GM19463 (cell line): Measurements from ENCODE around the gene WFDC1.

ENCODE experiments used
- ATAC-seq: cut with Tn5 transposase; IDR thresholded peaks from one replicate; pipeline ENCODE4 v1.9.1; 2021; ENCODE audit warnings: mild to moderate bottlenecking, moderate library complexity; ENCODE audit not compliant: unreplicated experiment

Gene WFDC1

GRCh38 chr16:84349862-84350684 is 55.4 kb downstream of the WFDC1 start:
- no peak for ATAC-seq

- no peak for ATAC-seq
Measured at GRCh38 chr16:84350685-84351400, 56.2 kb downstream of the WFDC1 start.

DNA sequence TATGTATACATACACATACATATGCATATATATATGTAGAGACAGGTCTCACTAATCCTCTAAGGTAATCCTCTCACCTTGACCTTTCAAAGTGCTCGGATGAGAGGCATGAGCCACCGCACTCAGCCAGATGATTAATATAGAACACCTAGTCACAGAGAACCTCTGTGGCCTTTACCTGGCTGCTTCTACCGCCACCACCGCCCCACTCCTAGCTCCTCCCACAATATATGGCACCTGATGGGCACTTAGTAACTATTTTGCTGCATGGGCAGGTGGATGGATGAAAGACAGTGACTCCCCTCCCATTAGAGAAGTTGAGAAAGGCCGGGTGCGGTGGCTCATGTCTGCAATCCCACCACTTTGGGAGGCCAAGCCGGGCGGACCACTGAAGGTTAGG is 57.0 kb downstream of the WFDC1 start:
- no peak for ATAC-seq

DNA sequence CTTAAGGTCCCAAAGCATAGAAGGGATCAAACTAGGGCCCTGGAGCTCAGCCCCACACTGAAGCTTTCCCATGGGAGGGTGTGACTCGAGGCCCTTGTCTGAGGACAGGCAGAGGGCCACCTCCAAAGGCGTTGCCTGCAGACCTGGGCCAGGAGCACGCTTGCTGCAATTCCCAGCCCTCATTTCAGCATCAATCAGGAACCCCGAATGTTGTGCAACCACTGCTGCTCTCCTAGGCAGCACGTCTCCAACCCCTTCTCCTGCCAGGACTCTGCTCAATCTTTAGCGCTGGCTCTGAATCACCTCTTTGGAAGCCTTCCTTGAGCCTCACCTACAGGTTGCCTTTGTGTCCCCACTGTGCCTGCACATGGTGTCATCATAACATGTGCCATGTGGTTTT is 59.6 kb downstream of the WFDC1 start:
- ATAC-seq, result no peak

DNA sequence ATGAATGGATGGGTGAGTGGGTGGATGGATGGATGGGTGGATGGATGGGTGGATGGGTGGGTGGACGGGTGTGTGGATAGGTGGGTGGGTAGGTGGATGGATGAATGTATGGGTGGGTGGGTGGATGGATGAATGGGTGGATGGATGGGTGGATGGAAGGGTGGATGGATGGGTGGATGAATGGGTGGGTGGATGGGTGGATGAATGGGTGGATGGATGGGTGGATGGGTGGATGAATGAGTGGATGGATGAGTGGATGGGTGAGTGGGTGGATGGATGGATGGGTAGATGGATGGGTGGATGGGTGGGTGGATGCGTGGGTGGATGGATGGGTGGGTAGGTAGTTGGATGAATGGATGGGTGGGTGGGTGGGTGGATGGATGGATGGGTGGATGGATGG is 60.5 kb downstream of the WFDC1 start:
- no peak for ATAC-seq

DNA sequence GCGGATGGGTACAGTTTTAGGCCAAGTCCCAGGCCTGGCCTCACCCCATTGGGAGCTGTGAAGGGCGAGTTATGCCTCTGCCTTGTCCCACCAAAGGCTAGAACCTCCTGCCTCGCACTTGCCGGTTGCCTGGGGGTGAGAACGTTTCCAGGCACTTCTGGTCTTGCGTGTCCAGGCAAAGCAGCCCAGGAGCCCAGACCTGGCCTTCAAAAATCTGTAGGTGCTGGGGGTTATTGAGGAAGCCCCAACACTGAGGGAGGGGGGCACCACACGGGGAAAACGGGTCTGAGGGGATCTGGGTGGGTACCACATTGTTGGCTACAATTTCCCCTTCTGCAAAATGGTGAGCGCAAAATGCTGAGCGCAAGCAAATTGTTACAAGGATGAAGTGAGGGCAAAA is 61.5 kb downstream of the WFDC1 start:
- ATAC-seq, result no peak

GRCh38 chr16:84356591-84357116 is 62.0 kb downstream of the WFDC1 start:
- no peak for ATAC-seq

DNA sequence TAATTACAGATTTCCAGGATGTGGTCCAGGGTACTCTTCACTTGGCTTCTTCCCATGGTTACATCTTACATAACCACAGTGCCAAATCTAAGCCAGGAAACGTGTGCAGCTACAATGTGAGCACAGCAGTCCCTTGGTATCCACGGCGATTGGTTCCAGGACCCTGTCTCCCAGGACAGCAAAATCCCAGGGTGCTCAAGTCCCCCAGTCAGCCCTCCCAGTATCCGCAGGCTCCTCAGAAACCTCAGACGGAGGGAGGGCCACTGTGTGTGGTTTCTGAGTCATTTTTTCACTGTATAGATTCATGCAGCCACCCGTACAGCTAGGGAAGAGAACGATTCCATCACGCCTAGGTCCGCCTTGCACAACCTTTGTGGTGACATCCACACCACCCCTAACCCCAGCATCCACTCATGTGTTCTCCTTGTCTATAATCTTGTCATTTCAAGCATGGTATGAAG is 62.5 kb downstream of the WFDC1 start:
- ATAC-seq, result no peak

DNA sequence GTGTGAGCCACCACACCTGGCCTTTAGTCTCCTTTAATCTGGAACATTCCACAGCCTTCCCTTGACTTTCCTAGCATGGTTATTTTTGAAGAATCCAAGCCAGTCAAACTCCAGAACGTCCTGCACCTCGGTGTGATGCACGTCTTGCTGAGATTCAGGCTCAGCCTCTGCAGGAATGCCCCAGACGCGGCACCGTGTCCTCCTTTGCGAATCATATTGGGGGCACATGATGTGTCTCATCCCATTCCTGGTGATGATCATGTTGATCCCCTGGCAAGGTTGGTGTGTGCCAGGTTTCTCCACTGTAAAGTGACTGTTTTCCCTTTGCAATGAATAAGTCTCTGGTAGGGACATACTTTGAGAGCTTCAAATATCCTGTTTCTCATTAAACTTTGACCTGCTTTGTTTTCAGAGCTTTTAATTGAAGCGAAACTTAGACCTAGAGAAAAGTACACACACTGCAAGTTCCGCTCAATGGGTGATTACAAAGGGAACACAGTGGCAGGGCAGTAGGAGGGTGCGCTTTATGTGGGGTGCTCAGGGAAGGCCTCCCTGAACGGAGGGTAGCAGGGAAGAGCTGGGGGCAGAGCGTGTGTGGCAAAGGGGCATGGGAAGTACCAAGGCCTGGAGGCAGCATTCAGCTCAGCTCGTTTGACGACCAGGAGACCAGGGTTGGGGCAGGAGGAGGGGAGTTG is 64.1 kb downstream of the WFDC1 start:
- ATAC-seq, result no peak

DNA sequence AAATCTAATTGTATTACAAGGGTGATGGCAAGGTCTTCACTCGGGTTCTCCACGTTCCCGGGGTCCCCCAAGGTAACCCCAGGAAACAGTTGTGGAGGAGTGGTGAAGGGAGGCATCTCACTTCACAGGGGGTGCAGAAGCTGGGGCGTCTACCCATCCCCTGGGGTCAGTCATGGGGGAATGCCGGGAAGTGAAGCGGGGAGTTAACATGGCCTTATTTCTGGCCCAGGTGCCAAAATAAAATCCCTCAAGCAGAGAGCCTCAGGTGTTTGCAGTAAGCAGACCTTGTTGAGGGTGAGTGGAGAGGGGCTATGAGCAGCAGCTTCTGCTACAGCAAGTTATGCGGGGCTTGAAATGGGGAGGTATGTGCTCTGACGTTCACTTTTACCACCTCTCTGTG is 64.6 kb downstream of the WFDC1 start:
- no peak for ATAC-seq

- no peak for ATAC-seq
Measured at GRCh38 chr16:84360170-84360569, 65.5 kb downstream of the WFDC1 start.

DNA sequence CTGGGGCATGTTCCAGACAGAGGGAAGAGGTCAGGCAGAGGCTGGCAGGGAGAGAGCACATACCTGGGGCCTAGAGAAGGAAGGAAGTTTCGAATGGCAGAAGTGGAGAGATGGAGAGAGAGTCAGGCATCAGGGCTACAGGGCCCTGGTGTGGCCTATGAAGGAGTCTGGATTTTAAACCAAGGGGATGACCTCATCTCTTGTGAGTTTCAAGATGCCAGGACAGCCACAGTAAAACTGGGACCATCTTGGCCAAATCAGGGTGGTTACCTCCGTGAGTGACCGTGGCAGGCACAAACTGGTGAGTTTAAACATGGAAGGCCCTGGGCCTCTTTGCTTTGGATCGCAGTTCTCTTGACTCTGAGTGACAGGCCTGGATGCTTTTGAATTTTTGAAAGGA is 66.1 kb downstream of the WFDC1 start:
- no peak for ATAC-seq

DNA sequence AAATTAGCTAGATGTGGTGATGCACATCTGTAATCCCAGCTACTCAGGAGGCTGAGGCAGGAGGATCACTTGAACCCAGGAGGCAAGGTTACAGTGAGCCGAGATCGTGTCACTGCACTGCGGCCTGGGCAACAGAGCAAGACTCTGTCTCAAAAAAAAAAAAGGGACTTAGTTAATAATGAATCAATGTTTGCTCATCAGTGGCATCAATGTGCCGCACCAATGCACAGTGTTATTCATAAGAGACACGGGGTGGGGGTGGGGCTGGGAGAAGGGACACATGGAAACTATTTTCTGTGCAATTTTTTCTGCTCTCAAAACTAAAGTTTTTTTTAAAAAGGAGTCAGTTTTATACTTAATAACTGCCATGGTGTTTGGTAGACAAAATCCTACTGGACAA is 66.9 kb downstream of the WFDC1 start:
- no peak for ATAC-seq

GRCh38 chr16:84362471-84362941 is 67.8 kb downstream of the WFDC1 start:
- ATAC-seq, result no peak

DNA sequence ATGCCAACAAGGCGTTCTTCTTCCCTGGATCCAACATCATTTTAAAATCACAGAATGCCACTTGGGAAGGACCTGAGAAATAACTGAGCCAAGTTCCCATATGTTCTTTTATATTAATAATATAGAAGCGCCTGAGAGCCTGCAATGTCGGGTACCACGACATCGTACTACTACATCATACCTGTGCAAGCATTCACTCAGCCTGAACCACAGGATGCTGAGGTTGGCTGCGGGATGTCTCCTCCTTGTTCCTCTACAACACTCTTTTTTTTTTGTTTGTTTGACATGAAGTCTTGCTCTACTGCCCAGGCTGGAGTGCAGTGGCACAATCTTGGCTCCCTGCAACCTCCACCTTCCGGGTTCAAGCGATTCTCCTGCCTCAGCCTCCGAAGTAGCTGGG is 71.5 kb downstream of the WFDC1 start:
- ATAC-seq, result no peak

GRCh38 chr16:84367297-84367680 is 72.6 kb downstream of the WFDC1 start:
- ATAC-seq, result no peak

- no peak for ATAC-seq
Measured at GRCh38 chr16:84367750-84368307, 73.2 kb downstream of the WFDC1 start.

DNA sequence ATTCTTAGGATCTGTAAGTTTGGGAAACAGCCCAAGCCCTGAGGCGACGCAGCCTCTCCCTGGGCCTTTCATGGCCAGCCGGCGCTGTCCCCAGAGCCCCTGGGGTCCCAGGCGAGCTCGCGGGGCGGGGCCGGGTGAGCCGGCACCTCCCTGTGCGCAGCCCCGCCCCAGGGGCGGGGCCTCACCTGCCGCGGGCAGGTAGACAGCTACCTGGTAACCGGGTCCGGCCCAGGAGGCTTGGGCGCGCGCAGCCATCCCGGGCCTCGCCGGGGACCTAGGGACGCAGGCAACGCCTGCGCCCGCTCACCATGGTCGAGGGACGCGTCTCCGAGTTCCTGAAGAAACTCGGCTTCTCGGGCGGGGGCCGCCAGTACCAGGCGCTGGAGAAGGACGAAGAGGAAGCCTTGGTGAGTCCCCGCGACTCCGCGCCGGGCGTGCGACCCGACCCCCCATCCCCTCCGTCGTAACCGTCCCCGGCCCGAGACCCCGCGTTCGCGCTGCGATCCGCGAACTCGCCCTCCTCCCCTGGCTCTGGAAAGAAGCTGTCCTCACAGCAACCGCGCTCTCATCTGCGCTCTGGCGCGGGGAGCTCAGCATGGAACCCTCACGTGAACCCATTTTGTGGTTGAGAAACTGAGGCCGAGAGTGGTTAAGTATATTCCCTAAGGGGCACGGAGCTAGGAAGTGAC is 73.8 kb downstream of the WFDC1 start, which contains the start of gene ATP2C2:
ATP2C2 (plus strand) TSS at position 231 of the 689 bp plus-strand sequence; CDS start at position 309, 78 bp downstream.
- no peak for ATAC-seq

- ATAC-seq, result no peak
Measured at GRCh38 chr16:84369105-84369504, 74.4 kb downstream of the WFDC1 start.

DNA sequence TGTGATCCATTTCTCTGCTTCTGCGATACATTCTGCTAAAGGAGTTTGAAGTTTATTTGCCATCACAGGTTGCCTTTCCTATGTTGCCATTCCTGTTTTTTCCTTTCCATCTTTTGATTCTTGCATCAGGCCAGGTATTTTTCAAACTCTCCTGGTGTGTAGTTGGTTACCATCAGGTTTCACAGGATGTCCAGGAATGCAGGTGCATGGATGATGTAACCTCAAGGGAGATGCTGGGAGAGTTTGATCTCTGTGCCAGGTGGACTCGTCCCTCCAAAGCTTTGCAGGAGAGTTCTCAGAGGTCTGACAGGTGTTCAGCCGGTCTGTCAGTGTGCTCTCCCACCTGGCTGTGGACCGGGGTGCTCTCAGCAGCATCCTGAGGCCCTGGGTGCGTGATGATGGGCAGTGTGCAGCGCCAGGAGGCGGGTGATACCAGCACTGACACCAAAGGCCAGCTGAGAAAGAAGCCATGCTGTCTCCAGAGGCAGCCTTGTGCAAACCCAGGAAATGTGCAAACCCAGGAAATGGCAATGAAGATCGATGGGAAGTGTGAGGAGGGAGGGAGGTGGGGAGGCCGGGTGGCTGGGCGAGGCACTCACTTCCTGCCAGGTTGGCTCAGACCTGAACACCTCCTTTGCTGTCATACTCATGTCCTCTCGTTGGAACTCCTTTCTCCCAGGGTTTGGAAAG is 75.4 kb downstream of the WFDC1 start:
- no peak for ATAC-seq
